Gastrocnemius medialis (tissue), 4 donors: Measurements from ENCODE around the gene SMYD3.

Experiments used
- CTCF ChIP-seq, 5 experiments: fragments of 450-650 bp in 3 of 5; fragments of 200-600 bp in 2 of 5; sonication (generic) in 2 of 5; IDR thresholded peaks in 4 of 5; conservative IDR thresholded peaks in 1 of 5; 1 replicate in 4 of 5; 2 replicates in 1 of 5; pipeline ENCODE4 v1.5.1; 2016 to 2019; ENCODE audit warnings: antibody characterized with exemption in 5 of 5, mild to moderate bottlenecking in 3 of 5, moderate library complexity in 3 of 5
- POLR2A ChIP-seq, 2 donors: fragments of 450-650 bp; IDR thresholded peaks; one replicate each; pipeline ENCODE4 v1.6.1; 2017; ENCODE audit warnings: antibody characterized with exemption in 2 of 2, mild to moderate bottlenecking in 2 of 2, moderate library complexity in 2 of 2

GRCh38 chr1:246176126-246177024, 330.7 kb downstream of the SMYD3 start:
- no peak for TF ChIP-seq CTCF (IDR thresholded peaks at IDR 0.05 in 4 of 5, conservative IDR thresholded peaks at IDR 0.05 in 1 of 5)
- no peak for TF ChIP-seq POLR2A (IDR thresholded peaks at IDR 0.05)
